Measurements from ENCODE around the gene CEACAM1.
"Not testable (repeated sequence)": the region's sequence is repeated elsewhere in the genome, so short reads cannot be mapped to it uniquely, and the experiment has no call there.

CEACAM1 gene

DNA sequence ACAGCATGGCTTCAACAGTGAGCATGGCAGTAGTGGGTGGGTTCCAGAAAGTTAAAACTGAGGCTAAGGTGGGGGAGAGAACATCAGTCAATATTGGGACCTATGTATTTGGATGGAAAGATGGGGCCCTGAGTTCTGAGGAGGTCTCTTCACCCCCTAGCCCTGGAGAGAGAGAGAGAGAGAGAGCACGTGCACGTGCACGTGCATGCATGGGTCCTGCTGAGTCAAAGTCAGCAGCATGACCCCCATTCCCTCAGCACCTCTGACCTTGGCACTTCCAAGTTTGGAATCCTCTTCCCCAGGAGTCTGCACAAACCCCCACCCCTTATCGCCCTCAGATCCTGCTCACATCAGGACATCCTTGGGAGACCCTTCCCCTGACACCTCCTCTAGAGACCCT is 32.5 kb upstream of the CEACAM1 start:
- Histone ChIP-seq H3K9me3 (no peaks in the 10 kb centered on the region), H3K27me3 (no peaks in the 10 kb centered on the region), H3K4me1 (ENCODE audit: control insufficient read depth in 1 of 2, insufficient read depth in 1 of 2, low read depth in 1 of 2, low read length in 1 of 2) (peaks cover 38 to 41% of the 10 kb centered on the region in 2 experiments), H3K36me3 (no peaks in the 10 kb centered on the region), H3K4me3 (ENCODE audit: low read depth in 1 of 2, low read length in 1 of 2) (no peak overlapping the region), H3K27ac (no peak overlapping the region)
- TF ChIP-seq CTCF (IDR thresholded peaks at IDR 0.05), result no peak

DNA sequence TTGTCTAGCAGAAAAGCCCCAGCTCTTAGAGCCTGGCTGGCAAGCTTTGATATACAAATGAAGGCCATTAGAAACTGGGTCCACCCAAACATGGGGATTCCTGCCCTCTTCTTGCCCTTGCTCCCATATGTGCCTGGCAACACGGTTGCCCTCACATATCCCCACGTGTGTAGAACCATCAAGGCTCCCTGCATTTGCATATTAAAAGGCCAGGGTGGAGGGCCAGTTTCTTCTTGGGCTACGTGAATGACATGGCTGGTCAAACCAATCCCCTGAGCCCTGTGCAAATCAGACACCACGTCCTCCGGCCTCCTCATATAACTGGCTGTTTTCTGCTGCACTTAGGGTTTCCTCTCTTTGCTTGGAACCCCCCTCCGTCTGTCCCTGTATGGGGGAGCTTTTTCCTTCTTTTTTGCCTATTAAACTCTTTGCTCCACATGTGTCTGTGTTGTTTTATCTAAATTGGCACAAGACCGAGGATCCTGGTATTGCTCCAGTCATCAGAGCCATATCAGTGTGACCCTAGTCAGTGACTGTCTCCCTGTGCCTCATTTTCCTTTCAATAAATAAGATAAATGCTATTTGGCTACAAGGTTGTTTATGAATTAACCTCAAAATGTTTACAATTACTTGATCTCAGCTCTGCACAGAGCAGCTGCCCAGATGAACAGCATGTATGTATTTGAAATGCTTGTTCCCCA is 30.3 kb upstream of the CEACAM1 start:
- no peak for TF ChIP-seq CTCF (IDR thresholded peaks at IDR 0.05)
- no peak overlapping the region for H3K27ac ChIP-seq

GRCh38 chr19:42557386-42557871 is 29.1 kb upstream of the CEACAM1 start:
- not testable (repeated sequence) for H3K4me3 ChIP-seq (ENCODE audit: low read depth in 1 of 2, low read length in 1 of 2); H3K9me3 ChIP-seq; H3K36me3 ChIP-seq; H3K27me3 ChIP-seq; H3K27ac ChIP-seq
- peaks cover 44 to 47% of the 10 kb centered on the region in 2 experiments for H3K4me1 ChIP-seq (ENCODE audit: control insufficient read depth in 1 of 2, insufficient read depth in 1 of 2, low read depth in 1 of 2, low read length in 1 of 2)

More for the DNA sequence above, 30.3 kb upstream of the CEACAM1 start:
- Histone ChIP-seq H3K4me3 (ENCODE audit: low read depth in 1 of 2, low read length in 1 of 2) (no peak overlapping the region), H3K36me3 (no peaks in the 10 kb centered on the region), H3K9me3 (no peaks in the 10 kb centered on the region), H3K27me3 (no peaks in the 10 kb centered on the region), H3K4me1 (ENCODE audit: control insufficient read depth in 1 of 2, insufficient read depth in 1 of 2, low read depth in 1 of 2, low read length in 1 of 2) (peaks cover 39 to 42% of the 10 kb centered on the region in 2 experiments)

DNA sequence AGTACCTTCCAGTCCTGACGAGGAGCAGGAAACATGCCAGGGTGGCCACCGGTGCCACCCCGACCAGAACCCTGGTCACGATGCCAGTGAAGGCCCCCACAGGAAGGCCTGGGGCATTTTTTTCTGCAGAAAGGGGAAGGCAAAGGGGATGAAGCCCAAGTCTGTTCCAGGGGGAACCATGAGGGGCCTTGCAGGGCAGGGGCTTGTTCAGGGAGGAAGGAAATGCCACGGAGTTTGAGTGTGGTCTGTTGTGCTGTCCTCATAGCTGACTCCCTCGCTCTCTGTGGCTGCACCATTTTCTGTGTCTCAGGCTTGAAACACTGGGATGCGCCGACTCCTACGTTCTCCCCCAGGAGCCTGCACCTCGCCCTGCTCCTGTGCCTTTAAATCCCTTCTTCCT is 27.5 kb upstream of the CEACAM1 start:
- H3K9me3 ChIP-seq, result no peaks in the 10 kb centered on the region
- no peaks in the 10 kb centered on the region for H3K36me3 ChIP-seq
- peak overlapping the region; percentile 70 for H3K27ac ChIP-seq
- H3K27me3 ChIP-seq, result no peaks in the 10 kb centered on the region
- peaks cover 53 to 56% of the 10 kb centered on the region in 2 experiments for H3K4me1 ChIP-seq (ENCODE audit: control insufficient read depth in 1 of 2, insufficient read depth in 1 of 2, low read depth in 1 of 2, low read length in 1 of 2)
- TF ChIP-seq CTCF (IDR thresholded peaks at IDR 0.05), result no peak
- peak overlapping the region in 1 of 2 experiments; percentile 58 for H3K4me3 ChIP-seq (ENCODE audit: low read depth in 1 of 2, low read length in 1 of 2)

- no peak for TF ChIP-seq CTCF (IDR thresholded peaks at IDR 0.05)
- peak overlapping the region; percentile 70 for H3K27ac ChIP-seq
- peak overlapping the region in 1 of 2 experiments; percentile 58 for H3K4me3 ChIP-seq (ENCODE audit: low read depth in 1 of 2, low read length in 1 of 2)
- no peaks in the 10 kb centered on the region for H3K36me3 ChIP-seq
- H3K27me3 ChIP-seq, result no peaks in the 10 kb centered on the region
- no peaks in the 10 kb centered on the region for H3K9me3 ChIP-seq
- H3K4me1 ChIP-seq (ENCODE audit: control insufficient read depth in 1 of 2, insufficient read depth in 1 of 2, low read depth in 1 of 2, low read length in 1 of 2), result peaks cover 53 to 56% of the 10 kb centered on the region in 2 experiments
Observed at GRCh38 chr19:42555317-42555716, 27.0 kb upstream of the CEACAM1 start.

DNA sequence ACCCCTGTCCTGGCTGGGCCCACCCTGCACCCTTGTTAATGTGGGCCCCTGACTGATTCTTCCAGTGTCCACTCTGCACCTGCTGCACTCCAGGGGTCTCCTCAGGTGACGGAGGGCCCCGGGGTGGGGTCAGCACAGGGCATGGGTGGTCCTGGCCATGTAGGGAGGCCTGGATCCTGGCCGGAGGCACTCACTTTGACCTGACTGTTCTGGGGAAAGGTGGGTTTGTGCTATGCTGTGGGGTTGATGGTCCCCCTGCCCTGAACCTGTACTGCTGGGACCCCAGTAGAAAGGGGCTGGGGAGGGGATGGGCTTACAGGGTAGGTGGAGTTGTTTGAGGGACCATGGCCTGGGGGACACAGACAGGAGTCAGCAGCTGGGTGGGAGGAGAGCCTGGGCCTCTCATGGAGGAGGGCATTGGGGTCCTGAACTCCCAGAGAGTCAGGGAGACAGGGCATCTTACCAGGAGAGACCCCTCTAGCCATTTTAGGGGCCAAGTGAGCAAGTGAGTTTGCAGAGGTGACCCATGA is 25.8 kb upstream of the CEACAM1 start:
- Histone ChIP-seq H3K4me1 (ENCODE audit: control insufficient read depth in 1 of 2, insufficient read depth in 1 of 2, low read depth in 1 of 2, low read length in 1 of 2) (peaks cover 53 to 56% of the 10 kb centered on the region in 2 experiments), H3K27ac (peak overlapping the region; percentile 81), H3K9me3 (no peaks in the 10 kb centered on the region), H3K27me3 (no peaks in the 10 kb centered on the region), H3K4me3 (ENCODE audit: low read depth in 1 of 2, low read length in 1 of 2) (peak overlapping the region in 1 of 2 experiments; percentile 58), H3K36me3 (no peaks in the 10 kb centered on the region)
- no peak for TF ChIP-seq CTCF (IDR thresholded peaks at IDR 0.05)
